Ovary (tissue), 3 donors: ENCODE measurements around the gene GRM8.

Experiments
- EP300 ChIP-seq: sonication (generic); formaldehyde crosslinking; IDR thresholded peaks from one replicate; pipeline ENCODE4 v1.6.1; 2017; ENCODE audit warnings: antibody characterized with exemption
- POLR2A ChIP-seq: fragments of 450-650 bp; IDR thresholded peaks from one replicate; pipeline ENCODE4 v1.6.1; 2017; ENCODE audit warnings: antibody characterized with exemption, mild to moderate bottlenecking, moderate library complexity
- TF ChIP-seq, protein P1 (sequence below), 3 donors: fragments of 450-650 bp in 2 of 3; fragments of 200-600 bp in 1 of 3; IDR thresholded peaks; one replicate each; pipeline versions ENCODE4 v1.5.1 to v1.8.0; 2016 to 2022; ENCODE audit warnings: antibody characterized with exemption in 3 of 3, mild to moderate bottlenecking in 1 of 3
- donor health status: DM: no; HTN: no; CAD: no.

DNA sequence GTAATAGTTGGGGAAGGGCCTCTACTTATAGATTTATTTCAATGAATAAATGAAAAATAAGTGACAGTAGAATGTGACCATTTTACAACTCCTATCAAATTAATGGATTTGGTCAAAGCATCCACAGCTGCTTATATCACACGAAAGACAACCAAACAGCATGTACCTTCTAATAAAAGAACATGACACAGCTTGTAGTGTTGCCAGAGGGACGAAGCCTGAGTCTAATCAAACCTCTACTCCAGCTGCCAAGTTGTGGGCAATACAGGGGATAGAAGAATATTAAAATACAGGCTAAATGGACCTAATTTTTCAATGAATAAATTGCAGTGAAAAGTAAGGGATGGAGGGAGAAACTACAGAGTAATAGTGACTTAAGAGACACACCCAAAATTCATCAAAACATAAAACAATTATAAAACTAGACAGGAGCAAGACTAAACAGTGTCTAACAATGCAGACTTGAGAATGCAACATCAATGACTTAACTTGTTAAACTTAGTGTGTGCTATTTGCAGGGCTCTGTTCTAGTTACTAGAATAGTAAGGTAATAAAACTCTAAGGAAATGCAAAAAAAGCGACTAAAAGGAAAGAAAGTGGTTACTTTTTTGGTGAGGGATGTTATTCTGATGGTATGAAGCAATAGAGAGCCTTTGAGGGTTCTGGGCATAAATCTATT, 853.8 kb downstream of the GRM8 start:
- no peak for TF ChIP-seq POLR2A
- TF ChIP-seq, protein P1, sequence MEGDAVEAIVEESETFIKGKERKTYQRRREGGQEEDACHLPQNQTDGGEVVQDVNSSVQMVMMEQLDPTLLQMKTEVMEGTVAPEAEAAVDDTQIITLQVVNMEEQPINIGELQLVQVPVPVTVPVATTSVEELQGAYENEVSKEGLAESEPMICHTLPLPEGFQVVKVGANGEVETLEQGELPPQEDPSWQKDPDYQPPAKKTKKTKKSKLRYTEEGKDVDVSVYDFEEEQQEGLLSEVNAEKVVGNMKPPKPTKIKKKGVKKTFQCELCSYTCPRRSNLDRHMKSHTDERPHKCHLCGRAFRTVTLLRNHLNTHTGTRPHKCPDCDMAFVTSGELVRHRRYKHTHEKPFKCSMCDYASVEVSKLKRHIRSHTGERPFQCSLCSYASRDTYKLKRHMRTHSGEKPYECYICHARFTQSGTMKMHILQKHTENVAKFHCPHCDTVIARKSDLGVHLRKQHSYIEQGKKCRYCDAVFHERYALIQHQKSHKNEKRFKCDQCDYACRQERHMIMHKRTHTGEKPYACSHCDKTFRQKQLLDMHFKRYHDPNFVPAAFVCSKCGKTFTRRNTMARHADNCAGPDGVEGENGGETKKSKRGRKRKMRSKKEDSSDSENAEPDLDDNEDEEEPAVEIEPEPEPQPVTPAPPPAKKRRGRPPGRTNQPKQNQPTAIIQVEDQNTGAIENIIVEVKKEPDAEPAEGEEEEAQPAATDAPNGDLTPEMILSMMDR (IDR thresholded peaks at IDR 0.05), result no peak
- TF ChIP-seq EP300, result no peak
